K562 (cell line): ENCODE measurements around the gene CNGB1.

Experiments
- BHLHE40 ChIP-seq: IDR thresholded peaks from 2 replicates; pipeline ENCODE4 v1.6.1; 2011; ENCODE audit warnings: low read length, improper control_type of control experiment
- CHD4 ChIP-seq: fragments of 200-600 bp; sonication (generic); IDR thresholded peaks from 3 replicates; pipeline ENCODE4 v1.6.1; 2012; ENCODE audit warnings: low read depth, mild to moderate bottlenecking, mixed read lengths, low read length, inconsistent platforms; ENCODE audit not compliant: insufficient read depth, insufficient replicate concordance, poor library complexity, severe bottlenecking
- CTCF ChIP-seq, 3 experiments: IDR thresholded peaks in 2 of 3; conservative IDR thresholded peaks in 1 of 3; 2 replicates each; pipeline ENCODE4 v1.5.1; 2011 to 2012; ENCODE audit warnings: low read length in 3 of 3, mild to moderate bottlenecking in 3 of 3, control low read depth in 2 of 3, improper control_type of control experiment in 1 of 3, inconsistent platforms in 1 of 3, low read depth in 1 of 3, mixed read lengths in 1 of 3, moderate library complexity in 1 of 3; ENCODE audit not compliant: insufficient read depth in 2 of 3
- FOXM1 ChIP-seq, 2 experiments: fragments of 450-650 bp in 1 of 2; sonication (generic) in 1 of 2; formaldehyde crosslinking in 1 of 2; IDR thresholded peaks; 2 replicates each; pipeline versions ENCODE4 v1.6.1 to v1.9.0; 2017 to 2022; ENCODE audit warnings: low read depth in 2 of 2, mild to moderate bottlenecking in 2 of 2, missing genetic modification reagents in 1 of 2, moderate library complexity in 1 of 2
- HDAC8 ChIP-seq: fragments of 450-650 bp; IDR thresholded peaks from 2 replicates; pipeline ENCODE4 v1.6.1; 2016; ENCODE audit warnings: mild to moderate bottlenecking, missing genetic modification characterization, moderate library complexity, missing compliant biosample characterization
- PML ChIP-seq: IDR thresholded peaks from 2 replicates; pipeline ENCODE4 v1.6.1; 2012; ENCODE audit warnings: low read length, inconsistent platforms
- POLR2AphosphoS5 ChIP-seq: IDR thresholded peaks from 2 replicates; pipeline ENCODE4 v1.6.1; 2011; ENCODE audit warnings: mild to moderate bottlenecking, low read depth, low read length, moderate library complexity; ENCODE audit not compliant: control insufficient read depth, insufficient read depth
- SIRT6 ChIP-seq: IDR thresholded peaks from one replicate; pipeline ENCODE4 v1.6.1; 2012; ENCODE audit warnings: low read depth, mild to moderate bottlenecking, control low read depth, inconsistent platforms, low read length, moderate library complexity
- SMAD3 ChIP-seq: fragments of 450-650 bp; formaldehyde crosslinking; conservative IDR thresholded peaks from 2 replicates; pipeline ENCODE4 v1.4.0; 2020; ENCODE audit warnings: mild to moderate bottlenecking
- USF2 ChIP-seq: sonication (generic); formaldehyde crosslinking; IDR thresholded peaks from 2 replicates; pipeline ENCODE4 v1.5.0; 2020; ENCODE audit warnings: missing genetic modification reagents
- YY1 ChIP-seq, 3 experiments: IDR thresholded peaks; 2 replicates each; pipeline ENCODE4 v1.6.1; 2011; ENCODE audit warnings: low read length in 2 of 3, mild to moderate bottlenecking in 2 of 3, moderate library complexity in 2 of 3, borderline replicate concordance in 1 of 3, control low read depth in 1 of 3, low read depth in 1 of 3; ENCODE audit not compliant: insufficient read depth in 3 of 3, insufficient replicate concordance in 2 of 3, control insufficient read depth in 1 of 3, insufficient read length in 1 of 3; ENCODE audit errors: extremely low read depth in 1 of 3
- ZBTB2 ChIP-seq: fragments of 450-650 bp; IDR thresholded peaks from 2 replicates; pipeline ENCODE4 v1.6.1; 2016; ENCODE audit warnings: antibody characterized with exemption
- ZNF717 ChIP-seq: fragments of 250-450 bp; sonication (Bioruptor Pico); IDR thresholded peaks from 2 replicates; pipeline ENCODE4 v1.5.0; 2021

- no peak for TF ChIP-seq CHD4
- no peak for TF ChIP-seq YY1 (IDR thresholded peaks at IDR 0.05; ENCODE audit: borderline replicate concordance in 1 of 3, control insufficient read depth in 1 of 3, extremely low read depth in 1 of 3, insufficient read depth in 3 of 3, insufficient read length in 1 of 3, insufficient replicate concordance in 2 of 3, low read depth in 1 of 3, low read length in 2 of 3)
- TF ChIP-seq BHLHE40: no peak
- no peak for TF ChIP-seq POLR2AphosphoS5
- no peak for TF ChIP-seq USF2 (CRISPR knock-in tag)
- no peak for TF ChIP-seq ZBTB2
- no peak for TF ChIP-seq CTCF (IDR thresholded peaks at IDR 0.05 in 2 of 3, conservative IDR thresholded peaks at IDR 0.05 in 1 of 3; ENCODE audit: insufficient read depth in 2 of 3, low read depth in 1 of 3, low read length in 3 of 3)
- TF ChIP-seq SMAD3 (CRISPR knock-in tag): no peak
- no peak for TF ChIP-seq FOXM1 (IDR thresholded peaks at IDR 0.05; ENCODE audit: low read depth)
- TF ChIP-seq FOXM1 (CRISPR knock-in tag; IDR thresholded peaks at IDR 0.05; ENCODE audit: low read depth): no peak
- TF ChIP-seq PML: no peak
- TF ChIP-seq HDAC8 (tag): no peak
- no peak for TF ChIP-seq ZNF717 (CRISPR knock-in tag)
- no peak for TF ChIP-seq SIRT6
These were observed 77.2 kb downstream of the CNGB1 start for GRCh38 chr16:57893559-57894389.
